Glutamatergic neuron (in vitro differentiated cells): ENCODE measurements around the gene PRKG2. TPM values are rescaled to one million over a fixed set of nuclear protein-coding genes. Genes with fewer than 3 reads are reported as not detected.

Experiments used
- DNase-seq: peaks from one replicate; pipeline ENCODE4 v3.0.0; 2022
- H3K27ac Mint-ChIP-seq: one replicate; pipeline ENCODE4 v1.8.0; 2020; ENCODE audit warnings: mild to moderate bottlenecking, mixed read lengths, inconsistent platforms; ENCODE audit not compliant: unreplicated experiment
- H3K27me3 Mint-ChIP-seq: one replicate; pipeline ENCODE4 v1.8.0; 2020; ENCODE audit warnings: mild to moderate bottlenecking, moderate library complexity, mixed read lengths, inconsistent platforms; ENCODE audit not compliant: unreplicated experiment
- H3K36me3 Mint-ChIP-seq: one replicate; pipeline ENCODE4 v1.8.0; 2020; ENCODE audit warnings: mild to moderate bottlenecking, mixed read lengths, inconsistent platforms; ENCODE audit not compliant: unreplicated experiment
- H3K4me1 Mint-ChIP-seq: one replicate; pipeline ENCODE4 v1.8.0; 2020; ENCODE audit warnings: mild to moderate bottlenecking, low read depth, mixed read lengths, inconsistent platforms; ENCODE audit not compliant: unreplicated experiment
- H3K4me3 Mint-ChIP-seq: one replicate; pipeline ENCODE4 v1.8.0; 2020; ENCODE audit warnings: mild to moderate bottlenecking, mixed read lengths, inconsistent platforms; ENCODE audit not compliant: unreplicated experiment
- H3K9me3 Mint-ChIP-seq: one replicate; pipeline ENCODE4 v1.8.0; 2020; ENCODE audit warnings: mild to moderate bottlenecking, moderate library complexity, mixed read lengths, inconsistent platforms; ENCODE audit not compliant: unreplicated experiment
- total RNA-seq: library from RNA; stranded (reverse); fragmentation: NEBNext Ultra II Directional; extraction: Animal tissue kit (Norgen Biotek cat#: 25700); gene quantifications from one replicate; pipeline ENCODE4 v1.2.1, GENCODE V29; 2021; ENCODE audit not compliant: unreplicated experiment
- TF ChIP-seq, protein P1 (sequence below): fragments of 200-600 bp; sonication (generic); IDR thresholded peaks from one replicate; pipeline ENCODE4 v1.5.0; 2021; ENCODE audit not compliant: partially characterized antibody, unreplicated experiment

The PRKG2 gene
- total RNA-seq, 1 donor from 2014 or later = 29.7 TPM

DNA sequence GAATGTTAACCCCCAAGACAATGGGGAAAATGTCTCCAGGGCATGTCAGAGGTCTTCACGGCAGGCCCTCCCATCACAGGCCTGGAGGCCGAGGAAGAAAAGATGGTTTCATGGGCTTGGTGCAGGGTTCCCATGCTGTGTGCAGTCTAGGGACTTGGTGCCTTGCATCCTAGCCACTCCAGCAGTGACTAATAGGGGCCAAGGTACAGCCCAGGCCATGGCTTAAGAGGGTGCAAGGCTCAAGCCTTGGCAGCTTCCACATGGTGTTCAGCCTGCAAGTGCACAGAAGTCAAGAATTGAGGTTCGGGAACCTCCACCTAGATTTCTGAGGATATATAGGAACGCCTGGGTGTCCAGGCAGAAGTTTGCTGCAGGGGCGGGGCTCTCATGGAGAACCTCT, 133.9 kb downstream of the PRKG2 start:
- Mint-ChIP-seq H3K27me3 (peaks cover 3% of the 10 kb centered on the region), H3K9me3 (peaks cover 9% of the 10 kb centered on the region), H3K4me3 (no peak overlapping the region), H3K36me3 (peaks cover 19% of the 10 kb centered on the region), H3K27ac (no peak overlapping the region), H3K4me1 (no peaks in the 10 kb centered on the region)
- DNase-seq = no peak
- TF ChIP-seq, protein P1, sequence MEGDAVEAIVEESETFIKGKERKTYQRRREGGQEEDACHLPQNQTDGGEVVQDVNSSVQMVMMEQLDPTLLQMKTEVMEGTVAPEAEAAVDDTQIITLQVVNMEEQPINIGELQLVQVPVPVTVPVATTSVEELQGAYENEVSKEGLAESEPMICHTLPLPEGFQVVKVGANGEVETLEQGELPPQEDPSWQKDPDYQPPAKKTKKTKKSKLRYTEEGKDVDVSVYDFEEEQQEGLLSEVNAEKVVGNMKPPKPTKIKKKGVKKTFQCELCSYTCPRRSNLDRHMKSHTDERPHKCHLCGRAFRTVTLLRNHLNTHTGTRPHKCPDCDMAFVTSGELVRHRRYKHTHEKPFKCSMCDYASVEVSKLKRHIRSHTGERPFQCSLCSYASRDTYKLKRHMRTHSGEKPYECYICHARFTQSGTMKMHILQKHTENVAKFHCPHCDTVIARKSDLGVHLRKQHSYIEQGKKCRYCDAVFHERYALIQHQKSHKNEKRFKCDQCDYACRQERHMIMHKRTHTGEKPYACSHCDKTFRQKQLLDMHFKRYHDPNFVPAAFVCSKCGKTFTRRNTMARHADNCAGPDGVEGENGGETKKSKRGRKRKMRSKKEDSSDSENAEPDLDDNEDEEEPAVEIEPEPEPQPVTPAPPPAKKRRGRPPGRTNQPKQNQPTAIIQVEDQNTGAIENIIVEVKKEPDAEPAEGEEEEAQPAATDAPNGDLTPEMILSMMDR = no peak

DNA sequence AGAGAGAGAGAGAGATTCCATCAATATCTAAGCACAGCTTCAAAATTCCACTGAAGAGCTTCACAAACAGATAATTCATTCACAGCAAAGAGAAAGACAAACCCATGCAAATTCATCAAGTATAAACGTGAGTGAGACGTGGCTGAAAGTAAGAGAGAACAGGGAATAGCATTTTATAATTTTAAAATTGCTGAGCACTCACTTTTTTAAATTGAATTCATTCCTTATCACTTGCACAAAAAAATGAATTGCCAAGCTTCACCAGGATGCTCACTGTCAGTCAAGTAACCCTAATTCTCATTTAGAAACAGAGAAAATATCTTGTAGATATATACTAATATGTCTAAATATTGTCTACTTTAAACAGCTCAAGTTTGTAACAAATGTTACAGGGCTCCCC, 144.0 kb downstream of the PRKG2 start:
- no peaks in the 10 kb centered on the region for H3K9me3 Mint-ChIP-seq
- H3K4me3 Mint-ChIP-seq = no peak overlapping the region
- no peaks in the 10 kb centered on the region for H3K27me3 Mint-ChIP-seq
- H3K4me1 Mint-ChIP-seq = peaks cover 7% of the 10 kb centered on the region
- no peaks in the 10 kb centered on the region for H3K36me3 Mint-ChIP-seq
- no peak overlapping the region for H3K27ac Mint-ChIP-seq
- TF ChIP-seq, protein P1 = no peak
- no peak for DNase-seq

DNA sequence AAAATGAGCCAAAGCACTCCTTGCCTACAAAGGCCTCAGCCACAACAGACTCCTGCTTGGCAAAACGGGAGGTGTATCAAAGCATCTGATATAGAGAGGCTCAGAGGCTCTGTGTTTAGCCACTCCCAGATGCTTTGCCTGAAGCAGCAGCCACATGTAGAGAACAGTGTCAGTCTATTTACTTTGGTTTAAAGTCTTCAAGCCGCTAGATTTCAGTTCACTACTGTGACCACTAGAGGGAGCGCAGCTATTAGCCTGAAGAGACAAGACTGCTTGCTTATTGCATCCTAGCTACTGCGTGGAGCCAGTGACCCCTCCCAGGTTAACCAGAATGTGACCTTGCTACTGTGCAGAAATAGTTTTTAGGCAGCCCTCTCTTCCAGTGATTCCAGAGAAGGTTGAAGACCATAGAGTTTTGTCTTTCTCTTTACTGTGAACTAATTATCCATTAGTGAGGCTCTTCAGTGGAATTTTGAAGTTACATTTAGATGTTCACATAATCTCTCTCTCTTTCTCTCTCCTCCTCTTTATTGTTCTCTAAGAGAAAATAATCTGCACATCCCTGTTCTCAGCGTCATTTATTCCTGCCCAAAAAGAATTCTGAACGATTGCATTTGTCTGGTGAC, 145.2 kb downstream of the PRKG2 start:
- no peaks in the 10 kb centered on the region for H3K36me3 Mint-ChIP-seq
- H3K27me3 Mint-ChIP-seq = no peaks in the 10 kb centered on the region
- peak; percentile 69 for DNase-seq
- H3K27ac Mint-ChIP-seq = no peak overlapping the region
- H3K4me1 Mint-ChIP-seq = peaks cover 7% of the 10 kb centered on the region
- no peaks in the 10 kb centered on the region for H3K9me3 Mint-ChIP-seq
- H3K4me3 Mint-ChIP-seq = no peak overlapping the region
- TF ChIP-seq, protein P1 = peak; percentile 98

DNA sequence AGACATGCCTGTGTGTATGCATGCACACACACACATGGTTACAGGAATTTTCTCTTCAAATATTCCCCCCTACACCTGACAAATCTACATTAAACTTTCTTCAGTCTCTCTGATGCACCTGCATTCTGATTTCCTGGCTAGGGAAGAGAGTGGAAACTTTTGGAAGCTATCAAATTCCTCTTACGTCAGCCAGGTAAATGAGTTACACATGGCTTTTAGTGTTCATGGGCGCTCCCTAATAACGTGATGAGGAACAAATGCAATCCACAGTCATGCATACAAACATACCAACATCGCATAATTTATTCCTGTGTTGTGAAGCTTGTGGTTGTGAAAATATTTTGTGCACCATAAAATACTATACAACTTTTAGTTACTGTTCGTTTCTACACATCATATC, 149.6 kb downstream of the PRKG2 start:
- Mint-ChIP-seq H3K36me3 (no peaks in the 10 kb centered on the region), H3K4me1 (peaks cover 7% of the 10 kb centered on the region), H3K27ac (no peak overlapping the region), H3K4me3 (no peak overlapping the region), H3K27me3 (no peaks in the 10 kb centered on the region), H3K9me3 (no peaks in the 10 kb centered on the region)
- TF ChIP-seq, protein P1 = no peak
- DNase-seq = no peak

DNA sequence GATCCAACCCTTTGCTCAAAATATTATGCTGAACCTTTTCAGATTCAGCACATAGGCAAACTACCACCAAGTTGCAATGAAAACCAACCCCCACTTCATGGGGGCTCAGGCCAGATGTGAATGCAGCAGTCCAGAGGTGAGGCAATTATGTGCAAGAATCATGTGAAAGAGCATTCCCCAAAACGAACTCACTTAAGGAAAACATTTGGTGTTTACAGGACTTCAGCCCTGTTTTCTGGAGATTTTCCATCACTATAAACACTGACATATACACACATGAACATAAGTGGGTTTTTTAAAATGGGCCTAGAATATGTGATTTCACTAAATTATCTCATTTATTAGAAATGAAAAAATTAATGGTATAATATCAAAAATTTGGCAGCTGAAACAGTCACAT, 153.0 kb downstream of the PRKG2 start:
- no peak for DNase-seq
- Mint-ChIP-seq H3K27ac (no peak overlapping the region), H3K4me1 (no peaks in the 10 kb centered on the region), H3K9me3 (no peaks in the 10 kb centered on the region), H3K27me3 (no peaks in the 10 kb centered on the region), H3K36me3 (no peaks in the 10 kb centered on the region), H3K4me3 (no peak overlapping the region)
- TF ChIP-seq, protein P1 = no peak
